ENCODE measurements around the gene LRRC36.

The LRRC36 gene

GRCh38 chr16:67294171-67294757 lies 32.4 kb upstream of the LRRC36 start:
- no peak for DNase-seq

- DNase-seq, result no peak
Measured at GRCh38 chr16:67294938-67295361, 31.7 kb upstream of the LRRC36 start.

- no peak for DNase-seq
Measured at GRCh38 chr16:67296420-67296819, 30.2 kb upstream of the LRRC36 start.

- no peak for DNase-seq
Measured at GRCh38 chr16:67298277-67298676, 28.3 kb upstream of the LRRC36 start.

GRCh38 chr16:67299269-67299668 lies 27.3 kb upstream of the LRRC36 start:
- no peak for DNase-seq

GRCh38 chr16:67301080-67301782 lies 25.4 kb upstream of the LRRC36 start:
- DNase-seq, result no peak

GRCh38 chr16:67302076-67302475 lies 24.5 kb upstream of the LRRC36 start:
- no peak for DNase-seq

- DNase-seq, result no peak
Measured at GRCh38 chr16:67302970-67303369, 23.6 kb upstream of the LRRC36 start.

GRCh38 chr16:67304020-67304419 lies 22.6 kb upstream of the LRRC36 start:
- no peak for DNase-seq

GRCh38 chr16:67305216-67306071 lies 21.2 kb upstream of the LRRC36 start:
- no peak for DNase-seq

GRCh38 chr16:67310561-67310960 lies 16.1 kb upstream of the LRRC36 start:
- DNase-seq, result no peak

- no peak for DNase-seq
Measured at GRCh38 chr16:67311607-67312488, 14.8 kb upstream of the LRRC36 start.

GRCh38 chr16:67312719-67313118 lies 13.9 kb upstream of the LRRC36 start:
- no peak for DNase-seq

- DNase-seq, result no peak
Measured at GRCh38 chr16:67317853-67318252, 8.8 kb upstream of the LRRC36 start.

- no peak for DNase-seq
Measured at GRCh38 chr16:67326115-67326471, 522 bp upstream of the LRRC36 start.

GRCh38 chr16:67327743-67328142 lies 1.1 kb downstream of the LRRC36 start:
- no peak for DNase-seq

- no peak for DNase-seq
Measured at GRCh38 chr16:67329901-67330300, 3.3 kb downstream of the LRRC36 start.

- no peak for DNase-seq
Measured at GRCh38 chr16:67333315-67333714, 6.7 kb downstream of the LRRC36 start.

GRCh38 chr16:67336116-67336515 lies 9.5 kb downstream of the LRRC36 start:
- no peak for DNase-seq

- DNase-seq, result no peak
Measured at GRCh38 chr16:67336648-67337047, 10.0 kb downstream of the LRRC36 start.

GRCh38 chr16:67339453-67339852 lies 12.8 kb downstream of the LRRC36 start:
- DNase-seq, result no peak

GRCh38 chr16:67341250-67341649 lies 14.6 kb downstream of the LRRC36 start:
- no peak for DNase-seq

GRCh38 chr16:67342616-67343015 lies 16.0 kb downstream of the LRRC36 start:
- no peak for DNase-seq

Measured in NCI-H1105 treated with DMSO at 0.1 percent for 48 hours (cell line).